Colonic mucosa (tissue), 4 donors: Measurements from ENCODE around the gene WNT3A. TPM values are rescaled to one million over a fixed set of nuclear protein-coding genes. Genes with fewer than 3 reads are reported as not detected.

ENCODE experiments used
- DNase-seq: peaks from one replicate; pipeline ENCODE4 v3.0.0-alpha.2; 2020
- H3K27ac ChIP-seq: fragments of 200-600 bp; one replicate; pipeline ENCODE4 v1.8.0; 2021
- H3K27me3 ChIP-seq: fragments of 200-600 bp; one replicate; pipeline ENCODE4 v1.8.0; 2021
- H3K36me3 ChIP-seq: fragments of 200-600 bp; one replicate; pipeline ENCODE4 v1.8.0; 2021
- H3K4me1 ChIP-seq: fragments of 200-600 bp; one replicate; pipeline ENCODE4 v1.8.0; 2021; ENCODE audit warnings: mild to moderate bottlenecking
- H3K4me3 ChIP-seq: fragments of 200-600 bp; one replicate; pipeline ENCODE4 v1.8.0; 2021
- H3K9ac ChIP-seq, 2 donors: one replicate each; pipeline ENCODE4 v1.7.0; 2013; ENCODE audit warnings: control low read depth in 2 of 2, low read depth in 2 of 2, low read length in 2 of 2
- H3K9me3 ChIP-seq: fragments of 200-600 bp; one replicate; pipeline ENCODE4 v1.8.0; 2021
- intact Hi-C: fragments of 100-400 bp; cut with DNase I; formaldehyde crosslinking; loops from one replicate; pipeline ENCODE4 v1.14.1; 2022
- total RNA-seq, 2 donors: library from RNA; stranded (reverse); fragmentation: NEBNext Ultra II Directional in 1 of 2; extraction: Animal tissue kit (Norgen Biotek cat#: 25700) in 1 of 2; gene quantifications; one replicate each; pipeline ENCODE4 v1.2.1, GENCODE V29; 2021
- TF ChIP-seq, protein P1 (sequence below): fragments of 200-600 bp; IDR thresholded peaks from one replicate; pipeline ENCODE4 v1.8.0; 2022; ENCODE audit warnings: antibody characterized with exemption, mild to moderate bottlenecking
- donor health status: healthy.
- donor health status: DM: no; HTN: no; CAD: no.
- donor health status: DM: no; HTN: no; CAD: no.

WNT3A gene
- total RNA-seq, 2 donors from 2014 or later = not detected

DNA sequence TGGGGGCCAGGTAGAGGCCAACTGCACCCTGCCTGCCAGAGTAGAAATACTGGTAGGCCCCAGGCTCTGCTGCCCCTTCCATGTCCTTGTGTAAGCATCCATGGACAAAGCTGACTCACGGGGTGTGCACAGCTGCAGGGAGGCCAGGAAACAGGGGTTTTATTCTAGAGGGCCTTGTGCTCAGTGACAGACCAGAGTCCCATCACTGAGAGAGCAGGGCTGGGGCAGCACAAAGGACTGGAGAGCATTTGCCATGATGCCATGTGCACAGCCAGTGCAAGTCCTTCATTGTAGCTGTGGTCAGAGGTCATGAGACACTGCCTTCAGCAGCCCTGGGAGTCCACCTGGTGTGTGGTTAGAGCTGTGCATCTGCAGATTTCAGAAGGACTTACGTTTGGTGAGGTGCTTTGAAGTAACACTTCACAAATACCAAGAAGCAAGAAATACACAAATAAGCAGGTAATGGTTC, 83.8 kb downstream of the WNT3A start:
- DNase-seq = no peak
- H3K9ac ChIP-seq = no peak overlapping the region
- H3K27ac ChIP-seq = no peak overlapping the region
- H3K27me3 ChIP-seq = no peaks in the 10 kb centered on the region
- H3K9me3 ChIP-seq = no peaks in the 10 kb centered on the region
- peaks cover 31% of the 10 kb centered on the region for H3K4me1 ChIP-seq
- H3K4me3 ChIP-seq = no peak overlapping the region
- intact Hi-C loops = no loop called here
- H3K36me3 ChIP-seq = no peaks in the 10 kb centered on the region
- TF ChIP-seq, protein P1, sequence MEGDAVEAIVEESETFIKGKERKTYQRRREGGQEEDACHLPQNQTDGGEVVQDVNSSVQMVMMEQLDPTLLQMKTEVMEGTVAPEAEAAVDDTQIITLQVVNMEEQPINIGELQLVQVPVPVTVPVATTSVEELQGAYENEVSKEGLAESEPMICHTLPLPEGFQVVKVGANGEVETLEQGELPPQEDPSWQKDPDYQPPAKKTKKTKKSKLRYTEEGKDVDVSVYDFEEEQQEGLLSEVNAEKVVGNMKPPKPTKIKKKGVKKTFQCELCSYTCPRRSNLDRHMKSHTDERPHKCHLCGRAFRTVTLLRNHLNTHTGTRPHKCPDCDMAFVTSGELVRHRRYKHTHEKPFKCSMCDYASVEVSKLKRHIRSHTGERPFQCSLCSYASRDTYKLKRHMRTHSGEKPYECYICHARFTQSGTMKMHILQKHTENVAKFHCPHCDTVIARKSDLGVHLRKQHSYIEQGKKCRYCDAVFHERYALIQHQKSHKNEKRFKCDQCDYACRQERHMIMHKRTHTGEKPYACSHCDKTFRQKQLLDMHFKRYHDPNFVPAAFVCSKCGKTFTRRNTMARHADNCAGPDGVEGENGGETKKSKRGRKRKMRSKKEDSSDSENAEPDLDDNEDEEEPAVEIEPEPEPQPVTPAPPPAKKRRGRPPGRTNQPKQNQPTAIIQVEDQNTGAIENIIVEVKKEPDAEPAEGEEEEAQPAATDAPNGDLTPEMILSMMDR = no peak

DNA sequence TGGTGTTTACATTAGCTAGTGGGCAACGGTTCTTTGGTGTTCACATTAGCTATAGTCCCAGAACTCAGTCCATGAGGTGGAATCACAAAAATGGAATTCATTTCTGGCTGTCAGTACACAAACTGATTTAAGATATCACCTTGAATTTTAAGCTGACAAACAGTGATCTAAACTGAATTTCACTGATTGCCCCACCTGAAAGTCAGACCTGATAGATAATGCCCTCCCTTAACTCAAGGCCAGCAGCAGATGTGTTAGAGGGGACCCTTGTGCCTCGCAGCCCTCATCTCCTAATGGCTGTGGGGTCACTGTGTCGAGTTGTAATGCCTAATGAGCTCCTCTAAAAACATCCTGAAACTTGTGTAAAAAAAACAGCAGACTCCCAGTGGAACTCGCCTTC, 84.3 kb downstream of the WNT3A start:
- H3K4me1 ChIP-seq = peaks cover 27% of the 10 kb centered on the region
- intact Hi-C loops = no loop called here
- no peak overlapping the region for H3K9ac ChIP-seq
- TF ChIP-seq, protein P1 = no peak
- no peak overlapping the region for H3K27ac ChIP-seq
- H3K9me3 ChIP-seq = no peaks in the 10 kb centered on the region
- H3K27me3 ChIP-seq = no peaks in the 10 kb centered on the region
- no peaks in the 10 kb centered on the region for H3K36me3 ChIP-seq
- no peak for DNase-seq
- H3K4me3 ChIP-seq = no peak overlapping the region

DNA sequence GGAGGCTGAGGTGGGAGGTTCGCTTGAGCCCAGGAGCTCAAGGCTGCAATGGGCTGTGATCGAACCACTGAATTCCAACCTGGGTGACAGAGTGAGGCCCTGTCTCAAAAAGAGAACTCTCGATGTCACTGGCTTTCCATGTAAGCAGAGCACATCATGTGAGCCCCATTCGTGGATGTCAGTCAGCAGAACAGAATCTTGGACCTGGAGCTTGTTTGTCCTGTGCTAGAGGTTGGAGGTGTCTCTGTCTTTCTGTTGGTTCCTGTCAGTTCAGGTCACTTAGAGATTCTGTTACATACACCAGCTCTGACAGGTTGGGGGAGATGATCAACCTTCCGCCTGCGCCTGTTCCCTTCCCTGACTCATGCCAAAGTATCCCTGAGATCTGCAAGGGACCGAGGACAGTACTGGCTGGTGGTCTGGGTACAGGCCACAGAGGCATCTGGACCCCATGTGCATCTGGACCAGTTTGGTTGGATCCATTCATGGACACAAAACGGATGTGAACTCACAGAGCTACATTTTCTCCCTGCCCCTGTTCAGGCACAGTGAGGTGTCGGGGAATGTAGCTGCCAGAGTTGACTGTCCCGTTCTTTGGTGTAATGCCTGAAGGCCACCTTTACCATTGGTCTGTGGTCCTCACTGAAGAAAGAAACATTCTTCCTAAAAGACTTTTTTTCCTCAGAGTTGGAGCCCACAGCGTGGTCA, 85.7 kb downstream of the WNT3A start:
- H3K4me3 ChIP-seq = no peak overlapping the region
- H3K9ac ChIP-seq = no peak overlapping the region
- no peaks in the 10 kb centered on the region for H3K9me3 ChIP-seq
- H3K4me1 ChIP-seq = peaks cover 18% of the 10 kb centered on the region
- no peak for DNase-seq
- intact Hi-C loops = no loop called here
- no peak overlapping the region for H3K27ac ChIP-seq
- H3K27me3 ChIP-seq = no peaks in the 10 kb centered on the region
- no peaks in the 10 kb centered on the region for H3K36me3 ChIP-seq
- TF ChIP-seq, protein P1 = no peak

DNA sequence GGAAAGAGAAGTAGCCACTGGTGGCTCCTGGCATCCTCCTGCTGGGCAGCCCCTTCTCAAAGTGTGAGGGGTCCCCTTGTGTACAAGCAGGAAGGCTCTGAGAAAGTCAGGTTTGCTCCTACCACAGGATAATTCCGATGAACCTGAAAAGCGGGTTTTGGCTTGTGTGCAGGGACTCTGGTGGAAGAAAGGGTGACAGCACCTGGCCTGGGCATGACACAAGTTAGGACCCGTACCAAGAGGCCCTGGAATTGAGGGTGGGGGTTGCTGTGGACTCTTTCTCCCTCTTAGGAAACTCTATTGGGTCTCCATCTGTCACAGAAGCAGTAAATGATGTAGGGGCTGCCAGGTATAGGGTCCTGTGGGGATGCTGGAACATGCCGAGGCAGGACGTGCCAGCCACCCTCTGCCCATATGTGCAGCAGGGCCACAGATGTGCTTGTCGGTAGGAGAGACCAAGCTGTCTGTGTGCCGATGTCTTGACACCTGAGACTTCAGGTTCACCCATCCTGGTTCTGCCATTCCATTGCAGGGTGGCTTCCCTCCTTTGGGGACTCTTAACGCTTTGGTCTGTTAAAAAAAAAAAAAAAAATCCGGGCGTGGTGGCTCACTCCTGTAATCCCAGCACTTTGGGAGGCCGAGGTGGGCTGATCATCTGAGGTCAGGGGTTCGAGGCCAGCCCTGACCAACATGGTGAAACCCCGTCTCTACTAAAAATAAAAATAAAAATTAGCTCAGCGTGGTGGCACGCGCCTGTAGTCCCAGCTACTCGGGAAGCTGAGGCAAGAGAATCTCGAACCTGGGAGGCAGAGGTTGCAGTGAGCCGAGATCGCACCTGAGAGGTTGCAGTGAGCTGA, 86.5 kb downstream of the WNT3A start:
- intact Hi-C loops = no loop called here
- TF ChIP-seq, protein P1 = no peak
- no peak for DNase-seq
- Histone ChIP-seq H3K4me1 (peaks cover 12% of the 10 kb centered on the region), H3K4me3 (no peak overlapping the region), H3K9ac (no peak overlapping the region), H3K9me3 (no peaks in the 10 kb centered on the region), H3K27me3 (no peaks in the 10 kb centered on the region), H3K36me3 (peaks cover 4% of the 10 kb centered on the region), H3K27ac (no peak overlapping the region)

DNA sequence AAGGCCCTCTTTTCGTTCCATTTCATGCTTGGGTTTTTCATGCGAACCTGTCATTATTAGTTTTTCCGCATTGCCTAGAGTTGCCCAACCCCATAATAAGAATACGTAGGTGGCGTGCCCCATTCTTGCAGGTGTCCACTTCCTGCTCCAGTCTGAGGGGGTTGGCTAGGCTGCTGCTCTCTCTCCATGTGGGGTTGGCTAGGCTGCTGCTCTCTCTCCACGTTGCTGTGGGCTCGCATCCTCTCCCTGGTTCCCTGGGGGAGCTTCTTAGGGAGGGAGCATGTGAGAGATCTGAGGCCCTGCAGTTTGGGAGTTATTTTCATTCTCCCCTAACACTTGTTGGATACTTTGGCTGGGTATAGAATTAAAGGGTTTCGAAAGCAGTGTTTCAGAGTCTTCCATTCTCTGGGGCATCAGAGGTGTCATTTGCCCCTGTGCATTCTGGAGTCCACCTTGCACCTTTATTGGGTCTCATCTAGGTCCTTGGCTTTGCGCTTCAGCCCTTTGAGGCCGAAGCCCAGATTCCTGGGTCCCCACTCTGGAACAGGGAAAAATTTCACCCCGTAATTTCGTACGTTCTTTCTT, 87.7 kb downstream of the WNT3A start:
- H3K27ac ChIP-seq = no peak overlapping the region
- H3K9ac ChIP-seq = no peak overlapping the region
- peaks cover 14% of the 10 kb centered on the region for H3K36me3 ChIP-seq
- DNase-seq = no peak
- H3K9me3 ChIP-seq = no peaks in the 10 kb centered on the region
- peaks cover 12% of the 10 kb centered on the region for H3K4me1 ChIP-seq
- intact Hi-C loops = no loop called here
- TF ChIP-seq, protein P1 = no peak
- H3K27me3 ChIP-seq = no peaks in the 10 kb centered on the region
- no peak overlapping the region for H3K4me3 ChIP-seq
